HFFc6 (cell line): ENCODE data around the gene LETM1. TPM values are rescaled to one million over a fixed set of nuclear protein-coding genes. Genes with fewer than 3 reads are reported as not detected.

ENCODE experiments used
- DNase-seq: peaks from one replicate; pipeline ENCODE4 v3.0.0-alpha.2; 2018
- H3K27ac Mint-ChIP-seq: 2 replicates; pipeline ENCODE4 v1.8.0; 2020; ENCODE audit warnings: mild to moderate bottlenecking, mixed read lengths
- H3K27me3 Mint-ChIP-seq: 2 replicates; pipeline ENCODE4 v1.8.0; 2021; ENCODE audit warnings: mild to moderate bottlenecking, moderate library complexity, mixed read lengths; ENCODE audit not compliant: insufficient read depth
- H3K36me3 Mint-ChIP-seq: 2 replicates; pipeline ENCODE4 v1.8.0; 2021; ENCODE audit warnings: low read depth, mixed read lengths
- H3K4me1 Mint-ChIP-seq: 2 replicates; pipeline ENCODE4 v1.8.0; 2020; ENCODE audit warnings: low read depth, mixed read lengths
- H3K4me3 Mint-ChIP-seq: 2 replicates; pipeline ENCODE4 v1.8.0; 2020; ENCODE audit warnings: mild to moderate bottlenecking, moderate library complexity, mixed read lengths
- H3K9me3 Mint-ChIP-seq: 2 replicates; pipeline ENCODE4 v1.8.0; 2020; ENCODE audit warnings: mild to moderate bottlenecking, mixed read lengths
- total RNA-seq, 6 experiments: library from RNA; stranded (reverse); fragmentation: NEBNext Ultra II Directional; extraction: Animal tissue kit (Norgen Biotek cat#: 25700); gene quantifications; 2 replicates in 1 of 6; 3 replicates in 5 of 6; pipeline ENCODE4 v1.2.3, GENCODE V29; 2021
- TF ChIP-seq, protein P1 (sequence below): fragments of 200-600 bp; sonication (generic); IDR thresholded peaks from 2 replicates; pipeline ENCODE4 v1.5.0; 2021; ENCODE audit warnings: antibody characterized with exemption, mild to moderate bottlenecking

Gene LETM1
- total RNA-seq, 6 experiments from 2014 or later: 47.4 to 64.0 (median 53.3) TPM

DNA sequence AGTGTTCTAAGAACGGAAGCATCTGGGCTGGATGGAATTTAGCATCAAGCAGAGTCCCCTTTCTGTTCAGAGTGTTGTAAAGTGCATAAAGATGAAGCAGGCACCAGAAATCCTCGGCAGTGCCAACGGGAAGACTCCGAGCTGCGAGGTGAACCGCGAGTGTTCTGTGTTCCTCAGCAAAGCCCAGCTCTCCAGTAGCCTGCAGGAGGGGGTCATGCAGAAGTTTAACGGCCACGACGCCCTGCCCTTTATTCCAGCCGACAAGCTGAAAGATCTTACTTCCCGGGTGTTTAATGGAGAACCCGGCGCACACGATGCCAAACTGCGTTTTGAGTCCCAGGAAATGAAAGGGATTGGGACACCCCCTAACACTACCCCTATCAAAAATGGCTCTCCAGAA lies 44.7 kb upstream of the LETM1 start:
- no peak overlapping the region for H3K4me3 Mint-ChIP-seq
- TF ChIP-seq, protein P1, sequence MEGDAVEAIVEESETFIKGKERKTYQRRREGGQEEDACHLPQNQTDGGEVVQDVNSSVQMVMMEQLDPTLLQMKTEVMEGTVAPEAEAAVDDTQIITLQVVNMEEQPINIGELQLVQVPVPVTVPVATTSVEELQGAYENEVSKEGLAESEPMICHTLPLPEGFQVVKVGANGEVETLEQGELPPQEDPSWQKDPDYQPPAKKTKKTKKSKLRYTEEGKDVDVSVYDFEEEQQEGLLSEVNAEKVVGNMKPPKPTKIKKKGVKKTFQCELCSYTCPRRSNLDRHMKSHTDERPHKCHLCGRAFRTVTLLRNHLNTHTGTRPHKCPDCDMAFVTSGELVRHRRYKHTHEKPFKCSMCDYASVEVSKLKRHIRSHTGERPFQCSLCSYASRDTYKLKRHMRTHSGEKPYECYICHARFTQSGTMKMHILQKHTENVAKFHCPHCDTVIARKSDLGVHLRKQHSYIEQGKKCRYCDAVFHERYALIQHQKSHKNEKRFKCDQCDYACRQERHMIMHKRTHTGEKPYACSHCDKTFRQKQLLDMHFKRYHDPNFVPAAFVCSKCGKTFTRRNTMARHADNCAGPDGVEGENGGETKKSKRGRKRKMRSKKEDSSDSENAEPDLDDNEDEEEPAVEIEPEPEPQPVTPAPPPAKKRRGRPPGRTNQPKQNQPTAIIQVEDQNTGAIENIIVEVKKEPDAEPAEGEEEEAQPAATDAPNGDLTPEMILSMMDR: no peak
- H3K9me3 Mint-ChIP-seq: no peaks in the 10 kb centered on the region
- DNase-seq: no peak
- H3K36me3 Mint-ChIP-seq: peaks cover 10% of the 10 kb centered on the region
- peaks cover 15% of the 10 kb centered on the region for H3K4me1 Mint-ChIP-seq
- H3K27ac Mint-ChIP-seq: peak overlapping the region; percentile 45; the same call in 1 of the 2 replicates
- H3K27me3 Mint-ChIP-seq: peaks cover 1% of the 10 kb centered on the region

DNA sequence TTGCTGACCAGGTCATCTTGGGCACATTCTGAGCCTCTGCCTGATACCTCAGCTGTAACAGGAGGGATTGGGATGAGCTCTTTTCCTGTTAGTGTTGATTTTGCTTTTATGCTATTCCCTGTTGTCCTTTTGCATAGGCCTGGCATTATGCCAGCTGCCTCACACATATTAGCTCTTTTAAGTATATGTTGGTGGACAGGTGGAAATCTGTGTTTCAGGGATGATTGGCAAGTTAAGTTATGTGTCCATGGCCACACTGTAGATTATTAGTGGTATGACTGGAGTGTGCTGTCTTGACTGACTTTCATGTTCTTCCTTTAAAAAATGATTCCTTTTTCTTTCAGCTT lies 44.1 kb upstream of the LETM1 start:
- H3K4me3 Mint-ChIP-seq: no peak overlapping the region
- DNase-seq: no peak
- peaks cover 19% of the 10 kb centered on the region for H3K4me1 Mint-ChIP-seq
- peaks cover 11% of the 10 kb centered on the region for H3K36me3 Mint-ChIP-seq
- no peaks in the 10 kb centered on the region for H3K9me3 Mint-ChIP-seq
- TF ChIP-seq, protein P1: no peak
- H3K27ac Mint-ChIP-seq: peak overlapping the region; percentile 53; the same call in 1 of the 2 replicates
- peaks cover 1% of the 10 kb centered on the region for H3K27me3 Mint-ChIP-seq

DNA sequence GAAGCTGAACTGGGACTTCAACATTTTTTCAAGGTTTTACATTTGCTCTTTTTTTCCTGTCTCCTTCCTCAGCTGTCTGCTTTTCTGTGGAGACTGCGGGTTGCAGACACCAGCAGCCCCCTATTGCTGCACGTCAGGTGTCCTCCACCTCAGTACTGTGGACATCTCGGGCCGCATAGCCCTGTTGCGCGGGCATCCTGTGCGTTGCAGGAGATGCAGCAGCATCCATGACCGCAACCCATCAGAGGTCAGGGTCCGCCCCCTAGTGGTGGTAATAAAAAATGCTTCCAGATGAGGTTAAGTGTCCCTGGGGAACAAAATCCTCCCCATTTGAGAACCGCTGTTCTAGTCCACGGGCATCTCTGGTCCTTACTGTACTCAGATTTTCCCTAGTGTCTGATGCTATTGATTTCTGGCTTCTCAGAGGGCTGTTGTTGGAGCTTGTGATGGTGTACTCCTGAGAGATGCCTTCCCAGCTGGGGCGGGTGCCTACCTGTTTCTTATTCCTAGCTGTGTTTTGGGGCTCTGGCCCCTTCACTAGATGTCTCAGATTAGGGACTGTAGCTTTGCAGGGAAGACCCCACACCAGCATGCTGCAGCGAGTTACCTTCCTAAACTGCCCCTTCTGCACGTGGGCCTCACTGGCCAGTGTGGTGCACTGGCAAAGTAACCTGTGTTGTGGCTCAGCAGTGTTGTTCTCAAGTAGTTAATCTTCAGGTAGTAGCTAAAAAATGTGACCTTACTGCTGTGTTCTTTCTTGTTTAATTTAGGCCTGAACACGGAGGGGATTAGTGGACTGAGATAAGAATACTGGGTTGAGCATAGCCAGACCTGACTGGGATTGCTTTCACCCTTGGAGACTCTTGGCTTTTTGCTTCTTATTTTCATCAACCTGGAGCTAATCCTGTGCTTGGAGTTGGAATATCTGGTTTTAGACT lies 43.5 kb upstream of the LETM1 start:
- Mint-ChIP-seq H3K4me1 (peaks cover 24% of the 10 kb centered on the region), H3K36me3 (peaks cover 15% of the 10 kb centered on the region), H3K27me3 (peaks cover 1% of the 10 kb centered on the region), H3K27ac (peak overlapping the region; percentile 77), H3K9me3 (no peaks in the 10 kb centered on the region), H3K4me3 (peak overlapping the region; percentile 47; the same call in 1 of the 2 replicates)
- DNase-seq: peak; percentile 69
- TF ChIP-seq, protein P1: peak; percentile 99

DNA sequence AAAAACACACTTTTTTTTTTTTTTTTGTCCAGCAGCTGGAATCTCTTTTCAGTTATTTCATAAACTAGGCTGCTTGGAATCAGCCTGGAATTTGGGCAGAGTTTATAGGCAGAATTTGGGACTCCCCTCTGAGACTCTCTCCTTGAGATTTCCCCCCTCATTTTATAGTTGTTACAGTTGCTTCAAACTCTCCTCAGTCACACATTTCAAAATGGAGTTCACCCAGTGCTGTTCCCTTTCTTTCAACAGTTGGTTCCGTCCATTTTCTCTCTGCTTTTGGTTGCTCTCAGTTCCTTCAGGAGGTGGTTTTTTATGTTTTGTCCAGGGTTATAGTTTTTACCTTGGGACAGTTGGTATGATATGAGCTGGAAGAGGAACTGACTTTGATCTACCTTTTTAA lies 42.7 kb upstream of the LETM1 start:
- TF ChIP-seq, protein P1: no peak
- peak overlapping the region; percentile 77 for H3K27ac Mint-ChIP-seq
- H3K27me3 Mint-ChIP-seq: peaks cover 1% of the 10 kb centered on the region
- H3K4me1 Mint-ChIP-seq: peaks cover 24% of the 10 kb centered on the region
- H3K9me3 Mint-ChIP-seq: no peaks in the 10 kb centered on the region
- no peak overlapping the region for H3K4me3 Mint-ChIP-seq
- peaks cover 15% of the 10 kb centered on the region for H3K36me3 Mint-ChIP-seq
- DNase-seq: no peak

DNA sequence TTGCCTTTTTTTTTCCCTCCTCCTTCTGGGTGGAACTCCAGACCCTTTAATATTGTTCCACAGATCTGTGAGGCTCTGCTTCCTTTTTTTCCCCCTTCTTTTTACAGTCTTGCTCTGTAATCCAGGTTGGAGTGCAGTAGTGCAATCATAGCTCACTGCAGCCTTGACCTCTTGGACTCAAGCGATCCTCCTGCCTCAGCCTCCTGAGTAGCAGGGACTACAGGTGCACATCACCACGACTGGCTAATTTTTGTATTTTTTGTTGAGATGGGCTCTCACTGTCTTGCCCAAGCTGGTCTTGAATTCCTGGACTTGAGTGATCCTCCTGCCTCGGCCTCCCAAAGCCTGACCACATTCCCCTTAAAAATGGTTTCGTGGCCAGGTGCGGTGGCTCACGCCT lies 42.1 kb upstream of the LETM1 start:
- Mint-ChIP-seq H3K27ac (peak overlapping the region; percentile 59), H3K36me3 (peaks cover 10% of the 10 kb centered on the region), H3K4me1 (peaks cover 24% of the 10 kb centered on the region), H3K9me3 (no peaks in the 10 kb centered on the region), H3K4me3 (no peak overlapping the region), H3K27me3 (peaks cover 1% of the 10 kb centered on the region)
- TF ChIP-seq, protein P1: no peak
- no peak for DNase-seq
